GM19239 (cell line): ENCODE data around the gene TBC1D8.
A peak's percentile ranks its signal among the peaks of the same experiment; 100 is the strongest.

Source experiments
- DNase-seq: peaks from one replicate; pipeline ENCODE4 v3.0.0; 2011; ENCODE audit warnings: low spot score; ENCODE audit not compliant: insufficient read length
- FAIRE-seq: peaks from 2 replicates; lab custom pipeline; 2011; peaks lifted over from hg19 to GRCh38; lab: Jason Lieb, UNC

The TBC1D8 gene

DNA sequence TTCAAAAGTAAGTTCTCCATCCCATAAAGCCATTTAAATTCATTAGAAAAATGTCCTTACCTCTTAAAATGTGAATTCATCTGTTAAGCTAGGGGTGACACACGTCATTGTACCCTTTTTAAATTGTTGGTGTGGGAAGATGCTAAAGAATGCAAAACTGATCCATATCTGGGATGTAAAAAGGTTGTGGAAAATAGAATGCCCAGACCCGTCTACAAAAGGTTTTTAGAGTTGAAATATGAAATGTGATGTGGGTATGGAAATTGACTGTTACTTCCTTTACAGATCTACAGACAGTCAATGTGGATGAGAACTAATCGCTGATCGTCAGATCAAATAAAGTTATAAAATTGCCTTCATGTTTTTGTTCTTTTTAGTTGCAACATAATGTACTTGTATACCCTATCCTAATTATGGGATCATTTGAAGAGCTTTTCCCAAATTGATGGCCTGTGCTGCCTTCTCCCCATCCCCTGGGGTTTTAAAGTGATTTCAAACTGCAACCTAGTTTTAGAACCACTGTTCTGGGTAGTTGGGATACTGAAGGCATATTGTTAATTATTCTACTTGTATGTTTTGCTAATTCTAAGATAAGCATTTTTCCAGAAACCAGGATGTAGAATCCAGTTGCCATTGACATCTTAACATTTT lies 145.0 kb downstream of the TBC1D8 start:
- DNase-seq = no peak
- no peak for FAIRE-seq

DNA sequence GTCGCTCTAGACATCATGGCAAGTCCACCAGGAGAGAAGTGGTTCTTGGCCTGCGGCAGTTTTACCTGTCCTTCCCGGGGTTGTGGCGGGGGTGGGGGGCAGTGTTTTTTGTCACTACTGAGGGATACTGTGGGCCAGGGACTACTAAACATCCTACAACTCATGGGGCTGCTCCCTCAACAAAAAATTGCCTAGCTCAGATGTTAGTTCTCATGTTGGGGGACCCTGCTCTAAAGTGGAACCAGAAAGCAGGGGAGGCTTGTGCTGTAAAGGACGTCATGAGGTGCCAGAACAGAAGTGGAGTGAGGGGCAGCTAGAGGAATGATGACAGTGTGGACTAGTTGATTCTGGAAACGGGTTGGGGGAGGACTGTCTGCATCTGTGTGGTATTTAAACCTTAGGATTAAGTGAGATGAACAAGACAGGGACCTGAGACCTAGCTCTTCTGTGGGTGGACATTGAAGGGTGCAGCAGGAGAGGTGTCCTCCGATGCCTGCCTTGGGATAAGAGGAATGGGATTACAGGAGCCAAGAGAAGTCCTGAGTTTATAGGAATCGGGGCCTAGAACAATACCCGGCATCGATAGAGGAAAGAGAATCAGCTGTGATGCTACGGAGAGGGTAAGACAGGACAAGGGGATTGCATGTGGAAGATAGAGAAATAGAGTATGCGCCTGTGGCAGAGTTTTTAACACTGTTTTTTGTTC lies 146.4 kb downstream of the TBC1D8 start:
- FAIRE-seq (no peak), DNase-seq (no peak)

DNA sequence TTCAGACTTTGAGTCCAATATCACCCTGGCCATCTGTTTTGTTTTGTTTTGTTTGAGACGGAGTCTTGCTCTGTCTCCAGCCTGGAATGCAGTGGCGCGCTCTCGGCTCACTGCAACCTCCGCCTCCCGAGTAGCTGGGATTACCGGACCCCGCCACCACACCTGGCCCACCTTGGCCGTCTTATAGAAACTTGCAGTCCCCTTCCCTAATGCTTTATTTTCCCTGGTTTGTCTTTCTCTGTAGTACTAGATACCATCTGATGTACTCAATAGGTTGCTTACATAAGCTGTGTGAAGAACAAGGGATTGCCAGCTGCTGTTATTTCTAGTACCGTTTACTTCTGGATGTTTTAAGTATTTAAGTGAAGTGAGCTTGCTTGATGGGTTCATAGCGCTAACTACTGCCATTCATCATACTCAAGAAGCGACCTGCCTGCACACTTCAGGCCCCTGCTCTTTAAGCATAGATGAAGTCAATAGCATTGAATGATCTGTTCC lies 147.9 kb downstream of the TBC1D8 start:
- no peak for FAIRE-seq
- DNase-seq = no peak

DNA sequence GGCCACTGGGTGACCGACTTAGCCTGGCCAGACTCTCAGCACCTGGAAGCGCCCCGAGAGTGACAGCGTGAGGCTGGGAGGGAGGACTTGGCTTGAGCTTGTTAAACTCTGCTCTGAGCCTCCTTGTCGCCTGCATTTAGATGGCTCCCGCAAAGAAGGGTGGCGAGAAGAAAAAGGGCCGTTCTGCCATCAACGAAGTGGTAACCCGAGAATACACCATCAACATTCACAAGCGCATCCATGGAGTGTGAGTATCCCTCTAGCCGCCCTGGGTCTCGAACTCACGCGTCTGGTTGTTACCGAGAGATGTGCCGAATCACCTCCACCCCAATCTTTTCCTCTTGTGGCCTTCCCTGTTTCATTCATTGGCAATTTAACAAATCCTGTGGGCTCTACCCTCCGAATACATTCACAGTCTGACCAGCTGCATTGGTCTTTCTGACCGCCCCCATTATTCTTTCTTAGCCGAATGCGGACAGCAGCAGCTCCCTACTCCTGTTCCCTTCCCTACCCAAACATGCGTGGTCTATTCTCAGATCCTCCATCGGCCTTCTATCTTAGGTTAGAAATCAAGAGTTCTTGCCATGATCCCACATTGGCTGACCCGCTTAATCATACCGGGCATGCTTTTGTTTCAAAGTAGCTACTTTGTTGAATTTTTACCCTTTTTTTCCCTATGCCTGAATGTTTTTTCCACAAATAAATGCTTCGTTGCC lies 148.5 kb downstream of the TBC1D8 start:
- no peak for DNase-seq
- FAIRE-seq = peak; percentile 42

DNA sequence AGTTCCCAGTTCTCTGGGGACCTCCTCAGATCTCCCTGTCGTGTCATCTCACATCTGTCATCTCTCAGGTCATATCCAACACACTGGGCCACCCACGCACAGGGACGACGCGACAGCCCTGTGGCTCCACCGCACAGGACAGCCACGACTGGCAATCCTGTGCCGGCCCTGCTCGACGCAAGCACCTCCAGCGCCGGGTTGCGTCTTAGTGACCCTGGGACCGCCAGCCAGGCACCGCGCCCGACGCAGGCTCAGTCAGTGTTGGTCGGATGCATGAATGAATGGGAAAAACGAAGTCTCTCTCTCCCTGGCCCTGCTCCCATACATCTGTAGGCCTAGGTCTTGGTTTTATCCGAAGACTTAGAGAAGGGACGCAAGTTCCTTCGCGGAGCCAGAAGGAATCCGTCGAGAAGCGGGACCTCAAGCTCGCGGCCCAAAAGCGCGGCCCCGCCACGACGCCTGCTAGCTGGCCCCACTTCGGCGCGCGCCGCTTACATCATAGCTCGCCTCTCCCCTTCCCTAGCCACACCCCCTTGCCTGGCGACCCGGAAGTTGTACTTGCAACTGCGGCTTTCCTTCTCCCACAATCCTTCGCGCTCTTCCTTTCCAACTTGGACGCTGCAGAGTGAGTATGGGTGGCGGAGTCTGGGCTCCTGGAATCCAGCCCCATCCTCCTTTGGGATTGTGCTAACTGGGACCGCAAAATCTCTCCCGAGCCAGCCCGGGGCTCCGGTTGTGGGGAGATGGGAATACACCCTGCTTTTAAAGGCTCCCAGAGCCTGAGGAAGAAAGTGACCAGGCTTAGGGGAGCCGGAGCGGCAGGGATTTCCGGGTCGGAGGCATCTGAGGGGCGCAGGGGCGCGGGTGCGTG lies 149.3 kb downstream of the TBC1D8 start, which contains the start of gene RPL31:
TSS of gene RPL31 (plus strand) at position 599 of the 871 bp plus-strand sequence. CDS start 413 bp downstream, outside the sequence.
- DNase-seq = peak; percentile 98
- peak; percentile 86 for FAIRE-seq

DNA sequence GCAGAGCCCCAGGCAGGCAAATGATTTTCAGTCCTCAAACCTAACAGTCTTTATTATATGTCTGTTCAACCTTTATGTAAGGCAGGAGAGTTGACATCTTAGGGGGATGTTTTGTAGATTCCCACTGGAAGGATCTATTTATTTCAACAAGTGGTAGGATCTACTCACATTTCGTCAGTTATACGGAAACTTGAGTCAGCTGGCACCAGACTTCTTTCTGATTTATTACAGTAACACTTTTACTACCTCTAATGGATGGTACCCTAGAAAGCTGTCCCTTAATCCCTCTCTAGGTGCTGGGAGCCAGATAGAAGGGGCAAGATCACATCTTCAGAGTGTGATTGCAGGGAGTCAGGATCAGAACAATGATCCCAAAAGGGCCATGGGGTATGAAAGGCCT lies 151.2 kb downstream of the TBC1D8 start:
- FAIRE-seq = no peak
- DNase-seq = no peak

DNA sequence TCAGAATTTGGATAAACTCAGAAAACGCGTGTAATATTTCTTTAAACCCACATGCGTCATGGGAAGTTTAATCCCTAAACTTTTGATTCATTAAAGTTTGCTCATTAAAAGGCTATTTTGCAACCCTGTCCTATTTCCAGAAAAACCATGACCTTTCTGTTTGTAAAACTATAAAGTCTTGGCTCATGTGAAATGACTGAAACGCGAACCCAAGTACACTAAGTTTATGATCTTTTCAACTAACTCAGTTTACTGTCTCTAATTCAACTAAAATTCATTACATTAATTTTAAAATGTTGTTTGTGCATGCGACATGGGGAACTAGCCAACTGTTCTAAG lies 153.0 kb downstream of the TBC1D8 start:
- FAIRE-seq = no peak
- no peak for DNase-seq

DNA sequence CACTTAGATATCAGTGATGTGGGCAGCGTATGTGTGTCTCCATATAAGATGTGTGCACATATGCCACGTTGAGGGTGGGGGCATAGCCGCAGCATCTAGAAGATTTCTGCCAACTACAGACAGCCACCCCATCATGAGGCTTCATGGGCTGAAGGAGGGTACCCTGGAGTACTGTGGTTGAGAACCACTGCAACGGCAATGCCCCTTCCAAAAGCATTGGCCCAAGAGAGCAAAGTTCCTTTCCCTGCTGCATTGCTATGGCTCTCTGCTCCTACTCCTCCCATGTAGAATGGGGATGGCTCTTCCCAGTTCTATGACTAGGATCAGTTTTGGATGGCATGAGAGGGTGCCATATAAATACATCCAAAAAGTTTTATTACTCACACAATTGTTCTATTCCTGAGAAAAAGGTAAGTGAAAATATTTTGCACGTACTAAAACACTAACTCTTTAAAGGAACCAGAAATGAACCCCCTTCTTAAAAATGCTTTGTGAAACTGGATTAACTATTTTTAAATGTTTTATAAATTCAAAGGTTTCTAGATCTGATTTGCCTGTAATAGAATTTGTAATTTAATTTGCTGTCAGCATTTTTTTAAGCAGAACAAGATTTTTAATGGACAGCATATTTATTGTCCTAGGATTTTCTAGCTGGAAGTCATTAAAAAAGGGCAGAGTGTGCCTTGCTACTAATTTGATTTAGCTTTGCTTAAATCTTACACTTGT lies 153.5 kb downstream of the TBC1D8 start:
- FAIRE-seq (no peak), DNase-seq (no peak)

DNA sequence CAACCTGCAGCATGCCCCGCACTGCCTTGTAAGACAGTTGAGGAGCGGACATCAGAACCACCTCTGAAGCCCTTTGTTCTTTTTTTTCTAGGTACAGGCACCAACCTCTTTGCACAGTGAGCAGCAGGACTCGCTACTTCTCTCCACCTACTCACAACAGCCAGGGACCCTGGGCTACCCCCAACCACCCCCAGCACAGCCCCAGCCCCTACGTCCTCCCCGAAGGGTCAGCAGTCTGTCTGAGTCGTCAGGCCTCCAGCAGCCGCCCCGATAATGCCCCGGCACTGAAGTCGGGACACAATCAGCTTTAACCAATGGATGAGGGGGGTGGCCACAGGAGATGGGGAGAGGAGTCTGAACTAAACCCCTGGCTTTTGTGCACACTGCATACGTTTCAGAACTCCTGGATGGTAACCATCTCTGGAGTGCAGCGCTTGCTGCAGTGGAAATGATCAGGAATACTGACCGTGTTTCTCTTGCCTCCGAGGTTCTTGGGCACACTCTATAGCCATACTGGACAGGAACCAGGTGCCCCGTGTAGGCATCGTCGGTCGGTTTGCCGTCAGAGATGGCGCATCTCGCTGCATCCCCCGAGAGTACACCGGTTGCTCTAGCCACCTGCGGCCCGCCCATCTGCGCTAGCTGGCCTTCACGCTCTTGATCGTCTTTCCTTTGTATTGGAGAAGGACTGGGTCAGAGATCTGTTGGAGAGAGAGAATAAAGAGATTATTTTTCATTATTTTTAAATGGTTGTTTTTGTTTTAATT lies 155.7 kb downstream of the TBC1D8 start:
- FAIRE-seq = no peak
- DNase-seq = no peak

DNA sequence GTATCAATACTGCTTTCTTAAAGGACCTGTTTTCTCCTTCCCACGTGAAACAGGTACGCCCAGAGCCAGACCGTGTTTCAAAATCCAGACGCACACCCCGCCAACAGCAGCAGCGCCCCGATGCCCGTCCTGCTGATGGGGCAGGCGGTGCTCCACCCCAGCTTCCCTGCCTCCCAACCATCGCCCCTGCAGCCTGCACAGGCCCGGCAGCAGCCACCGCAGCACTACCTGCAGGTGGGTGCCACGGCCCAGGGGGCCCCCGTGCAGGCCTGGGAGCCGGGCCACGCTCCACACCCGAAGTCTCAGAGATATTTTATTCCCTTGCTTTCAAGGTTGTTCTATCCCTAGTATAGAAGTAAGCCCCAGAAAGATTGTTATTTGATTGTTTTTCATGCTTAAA lies 157.9 kb downstream of the TBC1D8 start:
- no peak for FAIRE-seq
- DNase-seq = no peak

DNA sequence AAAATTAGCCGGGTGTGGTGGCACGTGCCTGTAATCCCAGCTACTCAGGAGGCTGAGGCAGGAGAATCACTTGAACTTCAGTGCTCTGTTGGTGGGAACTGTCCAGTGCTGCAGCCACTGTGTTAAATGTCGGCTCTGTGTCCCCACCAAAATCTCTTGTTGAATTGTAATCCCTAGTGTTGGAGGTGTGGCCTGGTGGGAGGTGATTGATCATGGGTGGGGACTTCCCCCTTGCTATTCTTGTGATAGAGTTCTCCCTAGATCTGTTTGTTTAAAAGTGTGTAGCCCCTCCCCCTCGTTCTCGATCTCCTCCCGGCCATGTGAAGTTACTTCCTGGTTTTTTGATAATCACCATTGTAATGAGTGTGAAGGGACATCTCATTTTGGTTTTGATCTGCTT lies 158.9 kb downstream of the TBC1D8 start:
- FAIRE-seq = no peak
- DNase-seq = no peak

DNA sequence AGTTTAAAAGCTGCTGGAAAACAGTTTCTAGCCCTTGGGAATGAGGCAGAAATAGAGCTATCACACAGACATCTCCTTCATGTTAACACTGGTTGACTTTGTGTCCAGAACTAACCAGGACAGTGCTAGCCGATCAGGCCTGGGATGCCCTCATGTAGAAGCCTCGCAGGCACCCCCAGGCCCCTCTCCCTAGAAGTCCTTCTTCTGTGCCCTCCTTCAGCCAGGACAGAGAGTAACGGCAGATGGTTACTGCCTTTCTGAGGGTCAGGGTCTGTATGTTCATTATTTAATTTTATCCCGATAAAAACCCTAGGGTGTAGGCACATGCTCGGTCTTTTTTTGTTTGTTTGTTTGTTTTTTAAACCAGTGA lies 159.8 kb downstream of the TBC1D8 start:
- FAIRE-seq (no peak), DNase-seq (no peak)

DNA sequence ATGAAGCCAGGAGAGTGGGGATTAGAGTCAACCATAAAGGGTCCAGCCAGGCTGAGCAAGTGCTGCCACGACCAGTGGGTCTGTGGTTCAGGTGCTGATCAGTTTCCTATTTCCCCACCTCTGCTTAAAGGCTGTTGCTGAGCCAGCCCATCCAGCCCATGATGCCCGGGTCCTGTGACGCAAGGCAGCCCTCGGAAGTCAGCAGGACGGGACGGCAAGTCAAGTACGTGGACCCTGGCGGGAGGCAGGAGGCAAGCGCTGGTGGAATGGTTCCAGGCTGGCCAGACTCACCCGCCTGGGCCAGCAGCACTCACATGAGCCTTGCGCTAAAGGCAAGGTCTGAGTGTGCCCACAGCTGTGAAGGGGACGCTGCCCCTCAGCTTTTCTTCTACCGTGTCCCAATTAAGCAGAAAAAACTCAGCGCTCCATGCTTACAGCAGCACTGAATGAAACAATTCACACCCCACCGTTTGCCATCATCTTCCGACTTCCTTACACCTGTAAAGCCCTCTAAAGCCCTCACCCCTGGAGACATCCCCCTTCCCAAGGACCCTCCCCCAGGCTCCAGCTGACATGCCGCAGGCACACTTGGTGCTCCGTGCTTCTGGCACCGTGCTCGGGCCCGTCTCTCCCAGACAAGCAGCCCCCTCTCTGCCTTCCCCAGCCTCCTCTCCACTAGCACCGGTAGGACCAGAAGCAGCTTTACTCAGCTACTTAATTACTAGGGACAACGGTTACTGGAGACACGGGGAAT lies 160.4 kb downstream of the TBC1D8 start:
- no peak for FAIRE-seq
- DNase-seq = no peak

DNA sequence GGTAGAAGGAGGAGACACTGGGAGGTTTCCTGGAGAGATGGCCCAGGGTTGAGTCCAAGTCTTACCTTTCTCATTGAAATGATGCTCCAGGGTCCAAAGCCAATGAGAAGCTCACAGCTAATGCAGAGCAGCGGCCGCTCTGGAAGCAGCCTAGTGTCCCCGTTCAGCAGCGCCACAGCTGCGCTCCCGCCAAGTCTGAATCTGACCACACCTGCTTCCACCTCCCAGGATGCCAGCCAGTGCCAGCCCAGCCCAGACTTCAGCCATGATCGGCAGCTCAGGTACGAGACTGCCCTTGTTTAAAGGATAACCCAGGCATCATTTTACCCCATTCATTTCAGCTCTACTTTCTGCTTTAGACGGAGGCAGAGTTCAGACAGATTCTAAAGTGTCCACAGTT lies 161.0 kb downstream of the TBC1D8 start:
- FAIRE-seq (no peak), DNase-seq (no peak)

DNA sequence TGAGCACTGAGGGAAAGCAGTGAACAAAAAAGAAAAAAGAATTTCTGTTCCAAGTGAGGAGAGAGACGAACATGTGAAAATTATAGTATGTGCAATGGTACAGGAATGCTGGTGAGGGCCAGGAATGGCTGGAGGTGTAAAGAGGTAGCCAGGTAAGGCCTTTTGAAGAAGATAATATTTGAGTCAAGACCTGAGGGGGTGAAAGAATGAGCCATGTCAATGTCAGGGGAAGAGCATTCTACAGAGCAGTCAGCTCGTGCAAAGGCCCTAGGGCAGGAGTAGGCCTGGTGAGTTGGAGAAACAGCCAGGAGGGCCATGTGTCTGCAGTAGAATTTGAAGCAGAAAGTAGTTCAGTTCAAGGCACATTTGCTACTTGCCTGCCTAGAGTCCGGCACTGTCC lies 161.5 kb downstream of the TBC1D8 start:
- DNase-seq = no peak
- FAIRE-seq = no peak

DNA sequence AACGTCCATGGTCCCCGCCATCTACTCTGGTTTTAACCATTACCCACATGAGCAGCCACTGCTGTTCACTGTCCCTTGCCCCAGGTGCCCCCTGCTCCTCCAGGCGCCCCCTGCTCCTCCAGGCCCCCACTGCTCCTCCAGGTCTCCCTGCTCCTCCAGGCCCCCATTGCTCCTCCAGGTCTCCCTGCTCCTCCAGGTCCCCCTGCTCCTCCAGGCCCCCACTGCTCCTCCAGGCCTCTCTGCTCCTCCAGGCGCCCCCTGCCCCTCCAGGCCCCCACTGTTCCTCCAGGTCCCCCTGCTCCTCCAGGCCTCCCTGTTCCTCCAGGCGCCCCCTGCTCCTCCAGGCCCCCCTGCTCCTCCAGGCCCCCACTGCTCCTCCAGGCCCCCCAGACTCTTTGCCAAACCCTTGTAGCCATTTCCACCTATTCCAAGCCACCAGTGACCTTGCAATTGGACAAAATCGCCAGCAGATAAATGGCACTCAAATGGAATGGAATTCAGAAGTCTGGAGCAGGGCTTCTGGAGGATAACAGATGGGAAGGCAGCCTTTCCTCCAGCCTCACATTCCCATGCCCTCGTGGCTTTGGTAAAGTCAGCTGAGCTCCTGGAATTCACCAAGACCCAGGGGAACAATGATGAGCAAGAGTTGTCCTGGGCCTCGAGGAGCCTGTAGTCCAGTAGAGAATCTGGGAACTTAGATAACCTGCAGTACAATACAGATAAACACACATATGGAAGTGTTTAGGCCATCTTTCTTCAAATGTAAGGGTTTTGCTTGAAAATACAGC lies 162.4 kb downstream of the TBC1D8 start:
- no peak for FAIRE-seq

DNA sequence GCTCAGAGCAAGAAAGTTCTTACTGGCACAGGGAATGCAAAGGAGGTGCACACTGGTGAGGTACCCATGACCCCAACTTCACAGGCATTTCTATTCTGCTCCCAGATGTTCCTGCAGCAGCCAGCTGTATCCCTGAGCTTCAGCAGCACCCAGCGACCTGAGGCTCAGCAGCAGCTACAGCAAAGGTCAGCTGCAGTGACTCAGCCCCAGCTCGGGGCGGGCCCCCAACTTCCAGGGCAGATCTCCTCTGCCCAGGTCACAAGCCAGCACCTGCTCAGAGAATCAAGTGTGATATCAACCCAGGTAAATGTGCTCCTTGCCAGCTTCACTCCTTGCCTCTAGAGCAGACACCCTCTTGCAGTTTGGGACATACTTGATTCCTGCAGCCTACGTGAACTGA lies 163.2 kb downstream of the TBC1D8 start:
- DNase-seq = no peak

More for the DNA sequence above, 162.4 kb downstream of the TBC1D8 start:
- no peak for DNase-seq

DNA sequence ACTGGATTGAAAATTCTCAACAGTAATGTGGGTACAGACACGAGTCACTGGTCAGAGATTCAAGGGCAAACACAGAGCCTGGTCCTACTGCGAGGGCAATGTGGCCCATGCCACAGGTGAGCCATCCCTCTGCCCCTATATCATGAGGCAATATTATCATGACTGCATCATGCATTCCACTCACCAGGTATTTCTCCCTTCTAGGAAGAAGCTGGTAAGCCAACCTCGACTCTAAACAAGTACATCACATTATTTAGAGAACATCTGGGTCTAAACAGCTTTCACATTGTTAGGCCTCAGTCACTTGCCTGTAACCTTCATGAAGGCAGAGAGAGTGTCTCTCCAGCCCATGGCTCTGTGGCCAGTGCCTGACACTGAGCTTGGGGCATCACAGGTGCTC lies 163.6 kb downstream of the TBC1D8 start:
- DNase-seq (no peak), FAIRE-seq (no peak)

More for the DNA sequence above, 163.2 kb downstream of the TBC1D8 start:
- no peak for FAIRE-seq
